T-helper 17 cell (primary cell): ENCODE results near the gene AARSD1. TPM values are rescaled to one million over a fixed set of nuclear protein-coding genes. Genes with fewer than 3 reads are reported as not detected.
"Not testable (repeated sequence)": the region's sequence is repeated elsewhere in the genome, so short reads cannot be mapped to it uniquely, and the experiment has no call there.

ENCODE experiments used
- ATAC-seq: fragments of 150-1000 bp; cut with Tn5 transposase; 2 replicates; pipeline ENCODE4 v1.10.0; 2021; ENCODE audit warnings: mild to moderate bottlenecking, moderate library complexity
- DNase-seq, 3 donors: peaks; one replicate each; pipeline versions ENCODE4 v3.0.0 to v3.0.0-alpha.2; 2020 to 2021
- H3K9me3 ChIP-seq: one replicate; pipeline ENCODE4 v1.7.0; 2013; ENCODE audit warnings: low read length, mild to moderate bottlenecking; ENCODE audit not compliant: control insufficient read depth, poor library complexity, severe bottlenecking
- H3K27ac Mint-ChIP-seq: one replicate; pipeline ENCODE4 v1.8.0; 2022; ENCODE audit warnings: mild to moderate bottlenecking, moderate library complexity, mixed read lengths
- H3K27me3 Mint-ChIP-seq: one replicate; pipeline ENCODE4 v1.8.0; 2022; ENCODE audit warnings: mixed read lengths
- H3K36me3 Mint-ChIP-seq: one replicate; pipeline ENCODE4 v1.8.0; 2022; ENCODE audit warnings: low read depth, mixed read lengths
- H3K4me1 Mint-ChIP-seq: one replicate; pipeline ENCODE4 v1.8.0; 2022; ENCODE audit warnings: mild to moderate bottlenecking, mixed read lengths
- H3K4me3 Mint-ChIP-seq: one replicate; pipeline ENCODE4 v1.8.0; 2022; ENCODE audit warnings: mild to moderate bottlenecking, moderate library complexity, mixed read lengths
- total RNA-seq, 4 donors: library from RNA in 2 of 4; stranded (reverse) in 2 of 4; gene quantifications; one replicate each; pipeline ENCODE4 v1.2.3 and lab custom pipeline; 2022 to 2026

Gene AARSD1
- total RNA-seq, 2 donors from 2014 or later, result 47.6 to 59.9 TPM

DNA sequence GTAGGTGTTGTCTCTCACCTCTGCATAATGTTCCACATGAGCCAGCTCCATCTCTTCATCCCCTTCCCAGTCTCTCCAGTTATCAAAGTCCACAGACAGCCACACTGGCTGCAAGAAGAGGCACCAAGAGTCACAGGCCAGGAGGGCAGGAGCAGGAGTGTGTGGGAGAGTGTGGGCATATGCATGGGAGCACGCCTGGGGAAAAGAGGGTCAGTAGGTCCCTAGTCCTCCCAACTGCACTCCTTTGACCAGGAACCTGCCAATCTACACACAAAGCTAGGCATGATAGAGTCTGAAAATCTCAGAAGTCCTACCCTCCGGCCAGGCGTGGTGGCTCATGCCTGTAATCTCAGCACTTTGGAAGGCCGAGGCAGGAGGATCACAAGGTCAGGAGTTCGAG is 7.3 kb upstream of the AARSD1 start:
- Mint-ChIP-seq H3K27me3 (no peaks in the 10 kb centered on the region), H3K4me3 (no peak overlapping the region), H3K36me3 (no peaks in the 10 kb centered on the region), H3K27ac (no peak overlapping the region), H3K4me1 (peaks cover 3% of the 10 kb centered on the region)
- ATAC-seq (no peak), DNase-seq (no peak)
- H3K9me3 ChIP-seq, result no peaks in the 10 kb centered on the region

DNA sequence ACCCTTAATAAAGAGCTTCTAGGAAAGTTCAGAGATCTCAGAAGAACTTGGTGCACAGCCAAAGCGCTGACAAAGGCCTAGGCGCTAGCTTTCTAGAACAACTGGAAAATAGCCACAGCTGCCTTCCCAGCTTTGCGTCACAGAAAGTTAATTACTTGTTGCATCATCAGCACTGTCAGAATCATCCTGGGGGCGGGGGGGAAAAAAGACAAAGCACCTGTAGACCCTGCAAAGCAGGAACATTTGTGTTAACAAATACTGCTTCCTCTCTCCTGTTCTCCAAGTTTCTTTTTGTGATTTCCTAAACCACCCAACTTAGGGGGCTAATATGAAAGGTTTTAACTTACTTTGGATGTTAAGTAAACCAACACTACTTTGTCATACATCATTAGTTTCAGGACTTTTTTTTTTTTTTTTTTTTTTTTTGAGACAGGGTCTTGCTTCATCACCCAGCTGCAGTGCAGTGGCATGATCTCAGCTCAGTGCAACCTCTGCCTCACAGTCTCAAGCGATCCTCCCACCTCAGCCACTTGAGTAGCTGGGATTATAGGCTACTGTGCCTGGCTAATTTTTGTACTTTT is 4.8 kb upstream of the AARSD1 start:
- Mint-ChIP-seq H3K27me3 (no peaks in the 10 kb centered on the region), H3K4me1 (peaks cover 9% of the 10 kb centered on the region), H3K27ac (no peak overlapping the region), H3K36me3 (peaks cover 2% of the 10 kb centered on the region), H3K4me3 (no peak overlapping the region)
- H3K9me3 ChIP-seq, result no peaks in the 10 kb centered on the region
- no peak for ATAC-seq
- no peak for DNase-seq

DNA sequence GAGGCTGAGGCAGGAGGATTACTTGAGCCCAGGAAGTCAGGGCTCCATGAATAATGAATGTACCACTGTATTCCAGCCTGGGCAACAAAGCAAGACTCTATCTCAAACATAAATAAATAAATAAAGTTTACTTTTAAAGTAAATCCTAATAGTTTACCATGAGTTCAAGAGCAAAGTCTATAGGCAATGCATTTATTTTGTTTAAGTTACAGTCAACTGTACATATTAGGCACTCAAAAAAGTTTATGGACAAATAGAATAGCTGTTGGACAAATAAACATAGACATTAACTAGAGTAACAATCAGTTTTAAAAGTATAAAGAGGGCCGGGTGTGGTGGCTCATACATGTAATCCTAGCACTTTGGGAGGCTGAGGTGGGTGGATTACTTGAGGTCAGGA is 3.7 kb upstream of the AARSD1 start:
- no peaks in the 10 kb centered on the region for H3K9me3 ChIP-seq
- Mint-ChIP-seq H3K27me3 (no peaks in the 10 kb centered on the region), H3K36me3 (peaks cover 2% of the 10 kb centered on the region), H3K27ac (no peak overlapping the region), H3K4me1 (peaks cover 14% of the 10 kb centered on the region), H3K4me3 (no peak overlapping the region)
- no peak for DNase-seq
- no peak for ATAC-seq

DNA sequence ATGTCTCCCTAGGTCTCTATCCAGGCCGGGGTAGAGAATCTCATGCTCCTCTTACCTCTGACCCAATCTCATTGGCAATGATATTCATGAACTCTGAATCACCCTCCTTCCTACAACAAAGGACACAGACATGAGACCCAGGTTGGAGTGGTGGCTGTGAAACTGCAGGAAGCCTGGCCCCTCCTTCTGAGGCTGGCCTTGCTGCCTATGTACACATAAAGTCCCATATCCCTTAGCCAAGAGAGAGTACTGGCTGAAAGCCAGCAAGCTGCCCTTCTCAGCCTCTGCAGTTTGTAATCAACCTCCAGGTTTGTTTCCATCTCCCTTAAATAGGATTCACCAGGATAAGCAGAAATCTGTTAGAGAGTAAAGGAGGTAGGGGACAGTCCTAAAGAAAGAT is 10.6 kb downstream of the AARSD1 start:
- H3K9me3 ChIP-seq, result no peaks in the 10 kb centered on the region
- Mint-ChIP-seq H3K4me1 (peaks cover 8% of the 10 kb centered on the region), H3K4me3 (no peak overlapping the region), H3K36me3 (peaks cover 15% of the 10 kb centered on the region), H3K27me3 (no peaks in the 10 kb centered on the region), H3K27ac (no peak overlapping the region)
- DNase-seq (no peak), ATAC-seq (no peak)

DNA sequence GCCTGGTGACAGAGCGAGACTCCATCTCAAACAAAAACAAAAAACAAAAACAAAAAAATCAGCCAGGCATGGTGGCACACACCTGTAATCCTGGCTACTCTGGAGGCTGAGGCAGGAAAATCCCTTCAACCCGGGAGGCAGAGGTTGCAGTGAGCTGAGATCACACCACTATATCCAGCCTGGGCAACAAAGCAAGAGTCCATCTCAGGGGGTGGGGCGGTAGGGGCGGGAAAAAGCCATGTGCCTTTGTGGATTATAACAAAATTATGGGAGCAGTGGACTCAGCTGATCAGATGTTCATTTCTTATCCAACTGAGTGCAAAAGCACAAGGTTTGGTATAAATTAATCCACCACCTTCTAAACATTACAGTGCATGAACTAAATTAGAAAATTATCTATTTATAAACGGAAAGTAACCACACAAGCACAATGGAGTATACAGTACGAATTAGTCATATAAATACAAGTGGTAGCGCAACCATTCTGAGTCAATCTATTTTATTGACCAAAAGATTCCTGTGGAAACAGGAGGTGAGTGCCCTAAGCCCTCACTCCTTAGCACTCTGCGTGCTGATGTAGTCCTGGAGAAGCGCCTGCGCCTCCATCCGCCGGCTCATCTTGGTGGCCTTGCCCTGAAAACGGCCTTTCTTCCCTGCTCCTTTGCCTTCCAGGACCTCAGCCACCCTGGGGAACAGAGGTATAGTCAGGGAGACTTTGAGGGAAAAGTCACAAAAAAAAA is 14.0 kb downstream of the AARSD1 start:
- Mint-ChIP-seq H3K27me3 (no peaks in the 10 kb centered on the region), H3K4me3 (no peak overlapping the region), H3K36me3 (peaks cover 10% of the 10 kb centered on the region), H3K27ac (peak overlapping the region; percentile 76), H3K4me1 (peaks cover 5% of the 10 kb centered on the region)
- DNase-seq (no peak), ATAC-seq (no peak)
- no peaks in the 10 kb centered on the region for H3K9me3 ChIP-seq

DNA sequence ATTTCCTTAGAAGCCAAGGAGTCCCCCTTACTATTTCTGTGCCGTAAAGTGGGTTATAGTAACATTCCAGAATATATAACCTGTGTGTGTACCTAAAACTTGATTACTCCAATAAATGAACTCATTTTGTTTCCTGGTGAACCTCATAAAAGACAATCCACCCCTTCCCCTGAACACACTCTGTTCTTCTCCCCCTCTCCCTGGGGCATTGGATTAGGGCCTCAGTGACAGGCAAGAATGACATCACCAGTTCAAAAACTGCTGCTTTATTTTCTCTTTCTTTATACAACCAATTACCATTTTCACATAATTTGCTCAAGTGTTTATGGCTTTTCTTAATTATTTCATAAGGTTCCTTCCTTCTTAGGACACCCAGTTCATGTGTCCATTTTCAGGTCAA is 17.4 kb downstream of the AARSD1 start:
- Mint-ChIP-seq H3K4me3 (no peak overlapping the region), H3K4me1 (peaks cover 3% of the 10 kb centered on the region), H3K27ac (no peak overlapping the region), H3K27me3 (no peaks in the 10 kb centered on the region), H3K36me3 (peaks cover 6% of the 10 kb centered on the region)
- DNase-seq (no peak), ATAC-seq (no peak)
- H3K9me3 ChIP-seq, result no peaks in the 10 kb centered on the region

DNA sequence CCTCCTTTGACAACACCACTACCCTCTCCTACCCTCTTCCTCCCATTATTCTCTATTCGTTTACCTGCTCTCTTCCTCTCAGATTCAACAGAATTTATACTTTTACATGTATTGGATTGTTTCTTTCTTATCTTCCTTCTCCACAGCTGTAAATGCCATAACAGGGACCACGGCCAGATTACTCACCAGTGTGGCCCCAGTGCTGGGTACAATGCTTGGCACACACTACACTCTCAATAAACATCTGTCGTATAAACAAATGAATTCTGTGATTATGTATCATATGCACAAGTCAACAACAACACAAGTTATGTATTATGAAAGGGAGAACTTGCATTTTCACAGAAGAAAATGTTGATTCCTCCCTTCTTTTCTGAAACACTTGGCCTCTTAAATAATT is 20.0 kb downstream of the AARSD1 start:
- ATAC-seq, result no peak
- no peaks in the 10 kb centered on the region for H3K27me3 Mint-ChIP-seq
- peaks cover 2% of the 10 kb centered on the region for H3K36me3 Mint-ChIP-seq
- H3K4me1 Mint-ChIP-seq, result no peaks in the 10 kb centered on the region
- H3K4me3 Mint-ChIP-seq, result no peak overlapping the region
- H3K9me3 ChIP-seq, result no peaks in the 10 kb centered on the region
- no peak for DNase-seq
- no peak overlapping the region for H3K27ac Mint-ChIP-seq

DNA sequence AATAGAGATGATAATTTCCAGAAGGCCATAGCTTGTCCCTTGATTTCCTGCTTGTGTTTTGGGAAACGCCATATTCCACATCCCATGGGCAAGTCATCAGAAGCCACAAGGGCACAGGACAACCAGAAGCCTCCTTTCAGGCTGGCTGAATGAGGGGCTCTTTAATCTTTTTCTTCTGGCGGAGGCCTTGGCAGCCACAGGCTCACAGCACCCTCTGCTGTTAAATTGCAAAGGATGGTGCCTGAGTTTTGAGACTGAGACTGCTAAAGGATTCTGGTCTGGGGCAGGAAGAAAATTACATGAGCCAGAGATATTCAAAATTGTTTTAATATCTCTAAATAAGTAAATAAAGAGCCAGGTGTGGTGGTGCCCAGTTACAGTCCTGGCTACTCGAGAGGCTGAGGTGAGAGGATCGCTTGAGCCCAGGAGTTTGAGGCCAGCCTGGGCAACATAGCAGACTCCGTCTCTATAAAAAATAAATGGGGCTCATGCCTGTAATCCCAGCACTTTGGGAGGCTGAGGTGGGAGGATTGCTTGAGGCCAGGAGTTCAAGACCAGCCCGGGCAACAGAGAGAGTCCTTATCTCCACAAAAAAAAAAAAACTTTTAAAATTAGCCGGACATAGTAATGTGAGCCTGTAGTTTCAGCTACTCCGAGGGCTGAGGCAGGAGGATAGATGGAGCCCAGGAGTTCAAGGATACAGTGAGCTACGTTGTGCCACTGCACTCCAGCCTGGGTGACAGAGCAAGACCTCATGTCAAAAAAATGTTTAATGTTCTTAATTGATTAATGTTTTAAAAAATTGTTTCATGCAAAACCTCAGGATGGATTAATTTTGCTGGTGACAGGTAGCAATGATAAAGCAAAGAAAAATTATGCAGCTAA is 26.3 kb downstream of the AARSD1 start:
- no peaks in the 10 kb centered on the region for H3K9me3 ChIP-seq
- Mint-ChIP-seq H3K36me3 (no peaks in the 10 kb centered on the region), H3K27ac (peak overlapping the region; percentile 65), H3K4me3 (no peak overlapping the region), H3K4me1 (peaks cover 2% of the 10 kb centered on the region), H3K27me3 (no peaks in the 10 kb centered on the region)
- ATAC-seq (no peak), DNase-seq (no peak)

DNA sequence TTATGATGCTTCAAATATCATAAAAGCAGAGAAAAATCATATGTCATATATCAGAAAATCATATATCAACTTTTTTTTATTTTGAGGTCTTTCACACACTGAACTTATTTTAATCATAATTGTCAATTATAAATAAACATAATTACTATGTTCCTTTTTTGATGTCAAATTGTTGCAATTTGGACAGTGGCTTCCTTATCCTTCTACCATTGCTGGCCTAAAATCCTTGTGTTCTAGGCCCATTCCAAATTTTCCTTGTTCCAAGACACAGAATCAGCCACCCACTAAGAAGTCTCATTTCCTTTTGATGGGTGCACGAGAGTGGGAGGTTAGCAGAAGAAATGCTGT is 34.8 kb downstream of the AARSD1 start:
- Mint-ChIP-seq H3K27ac (no peak overlapping the region), H3K4me1 (peaks cover 2% of the 10 kb centered on the region), H3K4me3 (no peak overlapping the region), H3K36me3 (no peaks in the 10 kb centered on the region), H3K27me3 (peaks cover 19% of the 10 kb centered on the region)
- H3K9me3 ChIP-seq, result no peaks in the 10 kb centered on the region
- DNase-seq, result no peak
- no peak for ATAC-seq

DNA sequence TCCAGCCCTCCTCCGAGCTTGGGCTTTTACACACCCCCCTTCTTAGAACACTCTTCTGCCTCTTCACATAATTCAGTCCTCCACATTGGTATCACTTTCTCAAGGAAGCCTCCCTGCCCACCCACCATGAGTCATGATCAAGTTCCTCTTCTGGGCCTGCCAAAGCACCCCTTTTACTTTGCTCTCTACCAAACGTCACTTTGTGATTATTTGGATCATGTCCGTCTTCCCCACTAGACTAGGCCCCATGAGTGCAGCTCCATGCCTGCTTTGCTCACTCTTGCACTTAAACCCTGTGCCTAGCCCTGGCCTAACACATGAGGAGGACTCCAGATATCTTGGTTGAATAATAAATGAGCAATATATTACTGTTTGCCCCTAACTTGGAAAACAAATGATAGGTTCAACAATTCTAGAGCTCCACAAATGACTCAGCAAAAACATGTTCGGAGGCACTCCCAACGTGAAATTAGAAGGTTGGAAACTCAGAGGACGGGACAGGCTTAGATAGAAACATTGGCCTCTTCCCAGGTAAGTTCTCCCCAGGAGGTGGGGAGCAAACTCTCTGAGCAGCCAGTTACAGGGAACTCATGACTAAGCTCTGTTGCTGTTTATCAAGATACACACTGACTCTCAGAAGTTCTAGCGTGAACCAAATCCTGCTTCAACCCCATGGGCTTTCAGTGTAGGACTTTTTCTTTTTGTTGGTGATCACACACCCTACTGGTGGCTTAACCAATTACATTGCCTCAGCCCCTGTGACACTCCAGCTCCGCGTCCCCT is 35.3 kb downstream of the AARSD1 start:
- peaks cover 2% of the 10 kb centered on the region for H3K4me1 Mint-ChIP-seq
- peak overlapping the region; percentile 43 for H3K27ac Mint-ChIP-seq
- DNase-seq (no peak), ATAC-seq (peak; percentile 45)
- peaks cover 19% of the 10 kb centered on the region for H3K27me3 Mint-ChIP-seq
- H3K36me3 Mint-ChIP-seq, result no peaks in the 10 kb centered on the region
- no peaks in the 10 kb centered on the region for H3K9me3 ChIP-seq
- no peak overlapping the region for H3K4me3 Mint-ChIP-seq

DNA sequence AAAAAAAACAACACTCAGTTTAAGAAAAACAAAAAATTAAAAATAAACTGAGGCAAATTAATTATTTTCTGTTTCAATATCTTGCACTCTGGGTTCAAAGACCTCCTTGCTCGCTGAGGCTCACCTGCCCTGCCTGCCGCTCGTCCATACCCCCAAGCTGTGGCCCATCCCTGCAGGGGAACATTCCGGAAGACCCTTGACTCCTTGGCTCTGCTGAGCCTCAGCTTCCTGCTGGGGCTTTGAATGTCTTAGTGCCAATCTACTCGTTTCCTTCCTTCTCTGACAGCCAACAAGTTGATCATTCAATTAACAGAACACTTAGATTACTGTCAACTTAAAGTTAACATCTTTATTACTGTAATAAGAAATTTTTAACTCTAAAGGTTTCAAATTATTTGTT is 39.4 kb downstream of the AARSD1 start:
- no peak for DNase-seq
- H3K27ac Mint-ChIP-seq, result no peak overlapping the region
- ATAC-seq, result no peak
- H3K4me3 Mint-ChIP-seq, result no peak overlapping the region
- H3K27me3 Mint-ChIP-seq, result peaks cover 16% of the 10 kb centered on the region
- H3K4me1 Mint-ChIP-seq, result peaks cover 2% of the 10 kb centered on the region
- H3K36me3 Mint-ChIP-seq, result no peaks in the 10 kb centered on the region
- no peaks in the 10 kb centered on the region for H3K9me3 ChIP-seq

DNA sequence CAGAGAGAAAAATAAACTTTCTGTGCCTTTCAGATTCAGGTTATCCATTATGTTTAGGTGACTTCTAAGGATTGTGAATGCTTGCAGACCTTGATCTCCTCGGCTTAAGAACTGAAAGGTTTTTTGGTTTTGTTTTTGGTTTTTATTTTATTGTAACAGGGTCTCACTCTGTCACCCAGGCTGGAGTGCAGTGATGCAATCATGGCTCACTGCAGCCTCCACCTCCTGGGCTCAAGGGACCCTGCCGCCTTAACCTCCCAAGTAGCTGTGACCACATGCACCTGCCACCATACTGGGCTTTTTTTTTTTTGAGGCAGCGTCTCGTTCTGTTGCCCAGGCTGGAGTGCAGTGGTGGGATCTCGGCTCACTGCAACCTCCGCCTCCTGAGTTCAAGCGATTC is 40.8 kb downstream of the AARSD1 start:
- not testable (repeated sequence) for ATAC-seq
- peaks cover 19% of the 10 kb centered on the region for H3K27me3 Mint-ChIP-seq

DNA sequence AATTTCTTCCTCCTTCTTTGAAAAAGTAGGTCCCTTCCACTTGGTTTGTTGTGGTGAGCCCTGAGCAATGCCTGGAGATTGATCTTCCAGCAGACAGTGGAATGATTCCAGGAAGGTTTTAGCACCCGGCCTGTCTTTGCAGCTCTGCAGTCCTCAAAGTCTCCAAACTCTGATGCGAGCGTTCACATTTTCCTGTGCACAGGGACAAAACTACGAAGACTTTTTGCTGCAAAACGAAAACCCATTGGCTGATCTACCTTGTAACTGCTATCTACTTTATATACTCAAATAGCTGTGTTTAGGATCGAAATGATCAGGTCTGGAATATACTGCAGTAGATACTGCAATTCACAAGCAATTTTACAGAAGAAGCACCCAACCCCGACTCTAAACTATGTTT is 42.0 kb downstream of the AARSD1 start:
- ATAC-seq (no peak), DNase-seq (no peak)
- H3K4me1 Mint-ChIP-seq, result peaks cover 2% of the 10 kb centered on the region
- no peaks in the 10 kb centered on the region for H3K36me3 Mint-ChIP-seq
- H3K27me3 Mint-ChIP-seq, result peaks cover 17% of the 10 kb centered on the region
- H3K27ac Mint-ChIP-seq, result no peak overlapping the region
- no peak overlapping the region for H3K4me3 Mint-ChIP-seq
- no peaks in the 10 kb centered on the region for H3K9me3 ChIP-seq

More for the DNA sequence above, 40.8 kb downstream of the AARSD1 start:
- not testable (repeated sequence) for H3K4me3 Mint-ChIP-seq, H3K4me1 Mint-ChIP-seq, H3K27ac Mint-ChIP-seq, DNase-seq, H3K9me3 ChIP-seq, H3K36me3 Mint-ChIP-seq
